ENCODE results near the gene GPRC5A.
"Not testable (repeated sequence)": the region's sequence is repeated elsewhere in the genome, so short reads cannot be mapped to it uniquely, and the experiment has no call there.

Gene GPRC5A

GRCh38 chr12:12891080-12891880, at the start of gene GPRC5A:
Gene GPRC5A, plus strand, starts transcription at chr12:12891562. Its CDS starts 16,688 bp downstream, at chr12:12908250.
- no peak for DNase-seq

- DNase-seq = no peak
Observed at GRCh38 chr12:12845794-12846243, 45.5 kb upstream of the GPRC5A start.

GRCh38 chr12:12846780-12847179, 44.6 kb upstream of the GPRC5A start:
- not testable (repeated sequence) for DNase-seq

GRCh38 chr12:12853435-12853834, 37.9 kb upstream of the GPRC5A start:
- DNase-seq = no peak

GRCh38 chr12:12859690-12860089, 31.7 kb upstream of the GPRC5A start:
- no peak for DNase-seq

- DNase-seq = no peak
Observed at GRCh38 chr12:12864243-12864642, 27.1 kb upstream of the GPRC5A start.

- no peak for DNase-seq
Observed at GRCh38 chr12:12868477-12869235, 22.7 kb upstream of the GPRC5A start.

GRCh38 chr12:12870465-12870864, 20.9 kb upstream of the GPRC5A start:
- DNase-seq = no peak

GRCh38 chr12:12871587-12872138, 19.7 kb upstream of the GPRC5A start:
- no peak for DNase-seq

GRCh38 chr12:12872139-12872933, 19.0 kb upstream of the GPRC5A start:
- no peak for DNase-seq

GRCh38 chr12:12872934-12873275, 18.5 kb upstream of the GPRC5A start:
- DNase-seq = no peak

- DNase-seq = no peak
Observed at GRCh38 chr12:12874029-12874428, 17.3 kb upstream of the GPRC5A start.

- DNase-seq = not testable (repeated sequence)
Observed at GRCh38 chr12:12875301-12875700, 16.1 kb upstream of the GPRC5A start.

- DNase-seq = no peak
Observed at GRCh38 chr12:12877153-12877768, 14.1 kb upstream of the GPRC5A start.

GRCh38 chr12:12877781-12878455, 13.4 kb upstream of the GPRC5A start:
- no peak for DNase-seq

- no peak for DNase-seq
Observed at GRCh38 chr12:12880537-12880936, 10.8 kb upstream of the GPRC5A start.

GRCh38 chr12:12881151-12881909, 10.0 kb upstream of the GPRC5A start:
- DNase-seq = no peak

GRCh38 chr12:12882288-12882687, 9.1 kb upstream of the GPRC5A start:
- DNase-seq = no peak

GRCh38 chr12:12883369-12884001, 7.9 kb upstream of the GPRC5A start:
- DNase-seq = no peak

GRCh38 chr12:12885096-12885792, 6.1 kb upstream of the GPRC5A start:
- DNase-seq = no peak

Measured in GF-D8 (cell line).